ENCODE measurements around the gene VGLL4.

The VGLL4 gene

GRCh38 chr3:11564577-11565001 lies 79.1 kb downstream of the VGLL4 start:
- no peak for DNase-seq (ENCODE audit: low read depth)

GRCh38 chr3:11563865-11564185 lies 79.9 kb downstream of the VGLL4 start:
- no peak for DNase-seq (ENCODE audit: low read depth)

GRCh38 chr3:11563159-11563864 lies 80.4 kb downstream of the VGLL4 start:
- no peak for DNase-seq (ENCODE audit: low read depth)

- DNase-seq (ENCODE audit: low read depth) = no peak
These were observed 81.3 kb downstream of the VGLL4 start for GRCh38 chr3:11562277-11562881.

- no peak for DNase-seq (ENCODE audit: low read depth)
These were observed 83.0 kb downstream of the VGLL4 start for GRCh38 chr3:11560746-11561145.

GRCh38 chr3:11559816-11560633 lies 83.7 kb downstream of the VGLL4 start:
- DNase-seq (ENCODE audit: low read depth) = no peak

GRCh38 chr3:11558918-11559815 lies 84.5 kb downstream of the VGLL4 start:
- DNase-seq (ENCODE audit: low read depth) = no peak

- DNase-seq (ENCODE audit: low read depth) = no peak
These were observed 85.3 kb downstream of the VGLL4 start for GRCh38 chr3:11558411-11558903.

GRCh38 chr3:11558002-11558401 lies 85.7 kb downstream of the VGLL4 start:
- DNase-seq (ENCODE audit: low read depth) = no peak

- no peak for DNase-seq (ENCODE audit: low read depth)
These were observed 86.7 kb downstream of the VGLL4 start for GRCh38 chr3:11556851-11557644.

GRCh38 chr3:11555881-11556633 lies 87.7 kb downstream of the VGLL4 start:
- DNase-seq (ENCODE audit: low read depth) = no peak

GRCh38 chr3:11555211-11555782 lies 88.4 kb downstream of the VGLL4 start:
- no peak for DNase-seq (ENCODE audit: low read depth)

- no peak for DNase-seq (ENCODE audit: low read depth)
These were observed 89.0 kb downstream of the VGLL4 start for GRCh38 chr3:11554666-11555065.

GRCh38 chr3:11554236-11554610 lies 89.5 kb downstream of the VGLL4 start:
- no peak for DNase-seq (ENCODE audit: low read depth)

GRCh38 chr3:11553436-11554235 lies 90.1 kb downstream of the VGLL4 start:
- DNase-seq (ENCODE audit: low read depth) = no peak

- DNase-seq (ENCODE audit: low read depth) = no peak
These were observed 91.1 kb downstream of the VGLL4 start for GRCh38 chr3:11552289-11553264.

- DNase-seq (ENCODE audit: low read depth) = no peak
These were observed 92.7 kb downstream of the VGLL4 start for GRCh38 chr3:11551036-11551435.

GRCh38 chr3:11549580-11550140 lies 94.1 kb downstream of the VGLL4 start:
- no peak for DNase-seq (ENCODE audit: low read depth)
